ENCODE data around the gene EPB41L5. TPM values are rescaled to one million over a fixed set of nuclear protein-coding genes. Genes with fewer than 3 reads are reported as not detected.

EPB41L5 gene
- total RNA-seq, 1 experiment from 2014 or later = 83.0 TPM

DNA sequence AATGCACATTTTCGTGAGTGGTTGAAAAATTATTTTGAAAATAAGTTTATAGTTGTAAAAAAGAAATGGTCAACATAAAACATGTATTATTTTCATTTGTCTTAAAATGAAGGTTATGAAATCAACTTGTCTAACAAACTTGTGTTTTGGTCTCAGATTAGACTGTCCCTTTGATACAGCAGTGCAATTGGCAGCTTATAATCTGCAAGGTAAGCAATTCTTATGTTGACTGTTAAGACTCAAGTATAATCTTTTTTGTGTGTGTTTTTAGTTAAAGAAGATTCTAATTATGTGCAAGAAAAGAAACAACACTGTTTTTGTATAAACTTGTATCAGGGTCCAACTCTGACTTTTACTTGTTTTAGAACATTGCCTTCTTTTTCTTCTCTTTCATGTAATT, 62.7 kb downstream of the EPB41L5 start:
- Histone ChIP-seq H3K27me3 (replicated peaks; ENCODE audit: control insufficient read depth, insufficient read depth, low read length) (no peaks in the 10 kb centered on the region), H3K9me3 (no peaks in the 10 kb centered on the region), H3K4me1 (peaks cover 3% of the 10 kb centered on the region; the same call in 1 of the 2 replicates), H3K4me3 (ENCODE audit: low read depth, low read length) (no peak overlapping the region), H3K36me3 (ENCODE audit: control insufficient read depth, insufficient read depth, low read length) (peaks cover 7% of the 10 kb centered on the region)
- Mint-ChIP-seq H3K36me3 (ENCODE audit: insufficient read depth, unreplicated experiment) (peaks cover 62% of the 10 kb centered on the region), H3K4me3 (ENCODE audit: unreplicated experiment) (no peak overlapping the region), H3K9me3 (ENCODE audit: unreplicated experiment) (peaks cover 9% of the 10 kb centered on the region), H3K27ac (ENCODE audit: unreplicated experiment) (no peak overlapping the region), H3K27me3 (ENCODE audit: insufficient read depth, unreplicated experiment) (no peaks in the 10 kb centered on the region), H3K4me1 (ENCODE audit: low read depth, unreplicated experiment) (no peaks in the 10 kb centered on the region)
- intact Hi-C loops (cut with micrococcal nuclease; ENCODE audit: unreplicated experiment) = no loop called here
- ChIA-PET CTCF (no interaction called here), POLR2A (no interaction called here)
- no TSS peak for BruUV-seq (replicated peaks)
- no peak for TF ChIP-seq CTCF (IDR thresholded peaks at IDR 0.05; ENCODE audit: insufficient read depth in 1 of 2, low read depth in 1 of 2, low read length in 1 of 2, severe bottlenecking in 1 of 2, unreplicated experiment in 1 of 2)
- no peak for DNase-seq

- no peak overlapping the region for H3K4me3 ChIP-seq (ENCODE audit: low read depth, low read length)
- H3K4me3 Mint-ChIP-seq (ENCODE audit: unreplicated experiment) = no peak overlapping the region
- DNase-seq = no peak
- ChIA-PET CTCF (no interaction called here), POLR2A (no interaction called here)
- no peaks in the 10 kb centered on the region for H3K9me3 ChIP-seq
- H3K27ac Mint-ChIP-seq (ENCODE audit: unreplicated experiment) = no peak overlapping the region
- H3K4me1 ChIP-seq = peaks cover 3% of the 10 kb centered on the region; the same call in 1 of the 2 replicates
- no peaks in the 10 kb centered on the region for H3K9me3 Mint-ChIP-seq (ENCODE audit: unreplicated experiment)
- peaks cover 66% of the 10 kb centered on the region for H3K36me3 Mint-ChIP-seq (ENCODE audit: insufficient read depth, unreplicated experiment)
- H3K4me1 Mint-ChIP-seq (ENCODE audit: low read depth, unreplicated experiment) = no peaks in the 10 kb centered on the region
- no peak for TF ChIP-seq CTCF (IDR thresholded peaks at IDR 0.05; ENCODE audit: insufficient read depth in 1 of 2, low read depth in 1 of 2, low read length in 1 of 2, severe bottlenecking in 1 of 2, unreplicated experiment in 1 of 2)
- intact Hi-C loops (cut with micrococcal nuclease; ENCODE audit: unreplicated experiment) = no loop called here
- H3K36me3 ChIP-seq (ENCODE audit: control insufficient read depth, insufficient read depth, low read length) = peaks cover 7% of the 10 kb centered on the region
- BruUV-seq (replicated peaks) = no TSS peak
- no peaks in the 10 kb centered on the region for H3K27me3 Mint-ChIP-seq (ENCODE audit: insufficient read depth, unreplicated experiment)
- H3K27me3 ChIP-seq (replicated peaks; ENCODE audit: control insufficient read depth, insufficient read depth, low read length) = no peaks in the 10 kb centered on the region
Observed at GRCh38 chr2:120077896-120078295, 65.0 kb downstream of the EPB41L5 start.

DNA sequence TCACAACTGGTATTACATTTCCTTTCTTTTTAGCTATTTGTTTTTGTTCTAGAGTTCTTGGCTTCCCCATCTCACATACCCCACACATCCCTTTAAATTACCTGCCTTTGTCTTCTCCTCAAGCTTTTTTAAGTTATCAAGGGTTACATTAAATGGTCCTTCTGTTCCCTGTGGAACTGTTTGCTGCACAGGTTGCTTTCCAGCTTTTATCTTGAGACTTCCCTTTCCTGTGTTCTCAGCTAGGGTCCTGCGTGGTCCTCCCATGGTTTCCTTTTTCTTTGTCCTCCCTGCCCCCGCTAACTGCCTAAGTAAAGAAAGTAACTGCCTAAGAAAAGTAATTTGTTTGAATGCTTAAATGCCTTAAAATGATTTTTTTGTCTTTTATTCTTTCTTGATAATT, 66.8 kb downstream of the EPB41L5 start:
- Mint-ChIP-seq H3K36me3 (ENCODE audit: insufficient read depth, unreplicated experiment) (peaks cover 74% of the 10 kb centered on the region), H3K9me3 (ENCODE audit: unreplicated experiment) (no peaks in the 10 kb centered on the region), H3K4me3 (ENCODE audit: unreplicated experiment) (no peak overlapping the region), H3K27me3 (ENCODE audit: insufficient read depth, unreplicated experiment) (no peaks in the 10 kb centered on the region), H3K27ac (ENCODE audit: unreplicated experiment) (no peak overlapping the region), H3K4me1 (ENCODE audit: low read depth, unreplicated experiment) (no peaks in the 10 kb centered on the region)
- peaks cover 3% of the 10 kb centered on the region; the same call in 1 of the 2 replicates for H3K4me1 ChIP-seq
- peaks cover 7% of the 10 kb centered on the region for H3K36me3 ChIP-seq (ENCODE audit: control insufficient read depth, insufficient read depth, low read length)
- H3K27me3 ChIP-seq (replicated peaks; ENCODE audit: control insufficient read depth, insufficient read depth, low read length) = no peaks in the 10 kb centered on the region
- H3K4me3 ChIP-seq (ENCODE audit: low read depth, low read length) = no peak overlapping the region
- no peaks in the 10 kb centered on the region for H3K9me3 ChIP-seq
- intact Hi-C loops (cut with micrococcal nuclease; ENCODE audit: unreplicated experiment) = no loop called here
- no peak for DNase-seq
- no TSS peak for BruUV-seq (replicated peaks)
- POLR2A ChIA-PET = no interaction called here
- no peak for TF ChIP-seq CTCF (IDR thresholded peaks at IDR 0.05; ENCODE audit: insufficient read depth in 1 of 2, low read depth in 1 of 2, low read length in 1 of 2, severe bottlenecking in 1 of 2, unreplicated experiment in 1 of 2)
- CTCF ChIA-PET = no interaction called here
